ENCODE data around the gene MSANTD1.

MSANTD1 gene

GRCh38 chr4:3248178-3248480 lies 830 bp upstream of the MSANTD1 start:
- DNase-seq (ENCODE audit: low read depth): no peak

- no peak for DNase-seq (ENCODE audit: low read depth)
Observed at GRCh38 chr4:3249711-3250437, 915 bp downstream of the MSANTD1 start.

- no peak for DNase-seq (ENCODE audit: low read depth)
Observed at GRCh38 chr4:3250438-3250955, 1.5 kb downstream of the MSANTD1 start.

DNA sequence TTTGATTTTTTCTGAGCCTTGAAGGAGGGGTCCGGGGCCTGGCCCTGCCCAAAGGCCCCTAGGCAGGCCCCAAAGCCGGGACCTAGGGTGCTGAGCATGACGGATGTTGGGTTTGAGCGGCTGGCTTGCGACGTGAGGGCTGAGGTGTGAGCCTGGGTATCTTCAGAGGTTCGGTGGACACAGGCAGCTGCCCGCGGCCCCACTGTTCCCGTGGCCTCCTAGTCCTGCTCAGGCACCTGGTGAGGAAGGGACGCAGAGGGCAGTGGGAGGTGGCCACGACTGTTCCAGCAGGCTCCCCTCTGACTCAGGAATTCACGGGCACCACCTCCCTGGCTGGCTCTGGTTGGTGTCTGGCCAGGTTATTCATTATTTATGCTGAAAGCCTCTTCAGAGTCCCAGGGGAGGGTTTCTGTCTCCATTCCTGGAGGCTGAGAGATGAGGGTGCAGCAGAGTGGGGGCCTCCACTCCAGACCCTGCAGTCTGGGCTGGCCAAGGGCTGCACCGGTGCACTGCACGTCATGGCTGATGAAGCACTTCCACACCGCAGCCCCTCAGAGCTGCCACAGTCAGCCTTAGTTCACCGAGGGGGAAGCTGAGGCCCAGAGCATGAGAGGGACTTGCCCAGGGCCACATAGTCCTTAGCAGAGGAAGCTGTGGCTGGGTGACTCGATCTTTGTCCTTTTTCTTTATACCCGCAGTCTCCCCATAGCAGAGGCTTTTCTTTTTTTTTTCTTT lies 2.2 kb downstream of the MSANTD1 start:
- no peak for DNase-seq (ENCODE audit: low read depth)

- no peak for DNase-seq (ENCODE audit: low read depth)
Observed at GRCh38 chr4:3251691-3252479, 2.9 kb downstream of the MSANTD1 start.

DNA sequence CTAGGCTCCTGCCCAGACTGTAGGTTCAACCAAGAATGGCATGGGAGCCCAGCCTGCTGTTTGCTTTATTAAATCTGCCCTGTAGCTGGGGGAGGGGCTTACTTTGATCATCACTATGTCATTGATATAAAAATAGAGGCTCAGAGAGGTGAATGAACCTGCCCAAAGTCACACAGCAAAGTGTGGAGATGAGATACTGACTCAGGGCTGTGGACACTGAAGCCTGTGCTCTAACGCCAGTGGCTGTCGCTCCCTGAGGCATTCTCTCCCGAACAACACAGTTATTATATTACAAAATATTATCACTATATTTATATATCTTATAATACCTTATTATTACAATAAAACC lies 3.5 kb downstream of the MSANTD1 start:
- DNase-seq (ENCODE audit: low read depth): no peak

DNA sequence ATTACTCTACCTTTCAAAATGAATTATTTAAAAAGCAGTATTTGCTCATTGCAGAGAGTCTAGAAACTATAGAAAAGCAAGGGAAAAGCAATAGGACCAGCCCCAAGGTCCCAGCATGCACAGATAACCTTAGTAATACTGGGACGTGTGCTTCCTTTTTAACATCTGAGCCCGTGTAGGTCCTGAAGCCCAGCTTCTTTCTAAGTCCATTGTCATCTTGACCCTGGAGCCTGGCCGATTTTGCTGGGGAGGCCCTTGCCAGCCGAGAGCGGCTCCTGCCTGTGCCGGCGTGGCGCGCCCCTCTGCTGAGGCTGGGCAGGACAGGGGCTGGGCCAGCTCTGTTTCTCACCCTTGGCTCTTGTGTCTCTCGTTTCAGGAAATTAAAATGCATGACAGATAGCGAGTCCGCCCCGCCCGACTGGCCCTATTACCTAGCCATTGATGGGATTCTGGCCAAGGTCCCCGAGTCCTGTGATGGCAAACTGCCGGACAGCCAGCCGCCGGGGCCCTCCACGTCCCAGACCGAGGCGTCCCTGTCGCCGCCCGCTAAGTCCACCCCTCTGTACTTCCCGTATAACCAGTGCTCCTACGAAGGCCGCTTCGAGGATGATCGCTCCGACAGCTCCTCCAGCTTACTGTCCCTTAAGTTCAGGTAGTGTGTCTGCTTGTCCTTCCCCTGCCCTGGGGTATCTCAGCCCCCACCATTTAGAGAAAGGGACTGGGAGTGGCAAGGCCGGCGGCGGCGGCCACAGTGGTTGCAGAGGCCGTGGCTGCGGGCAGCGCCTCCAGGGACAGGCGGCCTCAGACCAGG lies 4.1 kb downstream of the MSANTD1 start:
- DNase-seq (ENCODE audit: low read depth): no peak

- DNase-seq (ENCODE audit: low read depth): no peak
Observed at GRCh38 chr4:3253808-3254207, 4.8 kb downstream of the MSANTD1 start.

DNA sequence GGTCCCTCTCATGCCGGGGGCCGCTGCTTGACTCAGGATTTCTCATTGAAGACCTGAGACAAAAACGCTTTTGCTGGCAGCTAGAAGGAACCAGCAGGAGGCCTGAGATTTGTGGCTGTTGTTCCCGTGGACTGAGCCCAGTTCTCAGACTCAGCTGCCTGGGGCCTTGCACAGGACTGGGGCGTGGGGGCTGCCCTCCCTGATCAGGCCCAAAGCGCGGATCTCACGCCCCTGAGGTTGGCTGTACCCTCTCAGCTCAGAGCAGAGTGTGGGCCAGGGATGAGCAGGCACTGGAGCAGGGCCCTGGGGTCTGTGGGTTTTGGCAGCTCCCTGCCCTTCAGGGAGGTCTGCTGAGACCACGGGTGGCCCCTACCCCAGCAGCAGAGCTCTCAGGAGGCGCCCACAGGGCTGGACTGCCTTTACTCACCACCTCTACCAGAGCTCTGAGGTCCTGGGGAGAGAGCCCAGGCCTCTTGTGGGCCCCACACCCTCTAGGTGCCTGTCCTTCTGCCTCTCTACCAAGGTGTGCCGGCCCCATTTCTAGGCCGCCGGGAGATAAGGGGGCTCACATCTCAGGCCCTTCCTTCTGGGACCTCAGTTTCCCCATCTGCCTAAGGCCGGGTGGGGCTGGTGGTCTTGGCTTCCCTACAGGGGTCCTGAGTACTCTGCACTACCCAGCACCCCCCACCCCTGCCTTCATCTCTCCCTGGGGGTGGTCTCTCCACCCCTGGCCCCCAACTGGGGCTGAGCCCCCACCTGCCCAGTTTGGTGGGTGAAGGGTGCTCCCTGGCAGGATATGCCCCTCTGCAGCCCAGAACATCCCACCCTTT lies 5.6 kb downstream of the MSANTD1 start:
- no peak for DNase-seq (ENCODE audit: low read depth)

DNA sequence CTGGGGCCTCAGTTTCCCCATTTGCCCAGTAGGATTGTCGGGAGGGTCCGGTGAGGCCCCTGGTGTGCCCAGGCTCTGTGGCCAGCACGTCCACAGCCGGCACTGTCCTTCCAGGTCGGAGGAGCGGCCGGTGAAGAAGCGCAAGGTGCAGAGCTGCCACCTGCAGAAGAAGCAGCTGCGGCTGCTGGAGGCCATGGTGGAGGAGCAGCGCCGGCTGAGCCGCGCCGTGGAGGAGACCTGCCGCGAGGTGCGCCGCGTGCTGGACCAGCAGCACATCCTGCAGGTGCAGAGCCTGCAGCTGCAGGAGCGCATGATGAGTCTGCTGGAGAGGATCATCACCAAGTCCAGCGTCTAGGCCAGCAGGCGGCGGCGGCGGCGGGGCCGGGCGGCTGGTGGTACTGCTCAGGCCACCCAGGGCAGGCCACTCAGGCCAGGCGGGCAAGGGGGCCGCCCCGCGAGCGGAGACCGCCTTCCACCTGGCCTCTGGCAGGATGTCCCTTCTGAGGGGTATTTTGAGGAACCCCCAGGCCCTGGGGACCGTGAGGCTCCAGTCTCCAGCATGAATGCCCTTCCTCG lies 6.7 kb downstream of the MSANTD1 start:
- no peak for DNase-seq (ENCODE audit: low read depth)

DNA sequence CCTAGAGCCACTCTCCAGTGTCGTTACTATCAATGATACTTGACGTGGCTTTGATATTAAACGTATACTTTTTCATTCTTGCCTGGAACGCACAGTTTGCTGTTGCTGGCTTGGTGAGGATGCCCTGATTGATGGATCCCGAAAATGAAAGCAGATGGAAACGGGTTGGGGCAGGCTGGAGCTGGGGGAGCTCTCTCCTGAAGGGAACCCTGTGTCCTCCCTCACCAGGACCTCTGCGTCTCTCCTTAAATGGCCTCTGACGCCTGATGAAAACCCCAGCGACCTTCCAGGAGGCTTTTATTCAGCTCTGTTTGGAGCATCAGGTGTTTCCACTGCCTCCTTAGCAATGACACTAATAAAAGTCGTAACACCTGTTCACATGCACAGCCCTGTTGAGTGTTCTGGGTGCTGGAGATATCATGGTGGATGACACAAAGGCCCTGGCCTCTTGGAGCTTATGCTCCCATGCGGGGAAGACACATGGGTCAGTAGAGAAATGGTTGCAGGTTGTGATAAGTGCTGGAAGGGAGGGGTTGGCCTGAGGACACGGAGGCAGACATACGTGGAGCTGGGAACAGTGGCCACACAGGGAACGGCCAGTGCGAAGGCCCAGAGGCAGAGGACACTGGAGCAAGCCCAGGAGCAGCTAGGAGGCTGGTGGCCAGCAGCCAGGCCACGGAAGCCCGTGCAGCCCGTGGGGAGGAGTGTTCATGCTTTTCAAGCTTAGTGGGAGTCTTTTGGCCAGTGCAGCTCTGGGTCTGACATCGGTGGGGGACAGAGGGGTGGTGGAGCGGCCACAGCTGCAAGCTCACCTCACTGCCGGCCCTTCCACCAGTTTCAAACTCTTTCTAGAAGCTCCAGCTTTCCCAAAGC lies 7.5 kb downstream of the MSANTD1 start:
- no peak for DNase-seq (ENCODE audit: low read depth)

- DNase-seq (ENCODE audit: low read depth): no peak
Observed at GRCh38 chr4:3257103-3257555, 8.2 kb downstream of the MSANTD1 start.

DNA sequence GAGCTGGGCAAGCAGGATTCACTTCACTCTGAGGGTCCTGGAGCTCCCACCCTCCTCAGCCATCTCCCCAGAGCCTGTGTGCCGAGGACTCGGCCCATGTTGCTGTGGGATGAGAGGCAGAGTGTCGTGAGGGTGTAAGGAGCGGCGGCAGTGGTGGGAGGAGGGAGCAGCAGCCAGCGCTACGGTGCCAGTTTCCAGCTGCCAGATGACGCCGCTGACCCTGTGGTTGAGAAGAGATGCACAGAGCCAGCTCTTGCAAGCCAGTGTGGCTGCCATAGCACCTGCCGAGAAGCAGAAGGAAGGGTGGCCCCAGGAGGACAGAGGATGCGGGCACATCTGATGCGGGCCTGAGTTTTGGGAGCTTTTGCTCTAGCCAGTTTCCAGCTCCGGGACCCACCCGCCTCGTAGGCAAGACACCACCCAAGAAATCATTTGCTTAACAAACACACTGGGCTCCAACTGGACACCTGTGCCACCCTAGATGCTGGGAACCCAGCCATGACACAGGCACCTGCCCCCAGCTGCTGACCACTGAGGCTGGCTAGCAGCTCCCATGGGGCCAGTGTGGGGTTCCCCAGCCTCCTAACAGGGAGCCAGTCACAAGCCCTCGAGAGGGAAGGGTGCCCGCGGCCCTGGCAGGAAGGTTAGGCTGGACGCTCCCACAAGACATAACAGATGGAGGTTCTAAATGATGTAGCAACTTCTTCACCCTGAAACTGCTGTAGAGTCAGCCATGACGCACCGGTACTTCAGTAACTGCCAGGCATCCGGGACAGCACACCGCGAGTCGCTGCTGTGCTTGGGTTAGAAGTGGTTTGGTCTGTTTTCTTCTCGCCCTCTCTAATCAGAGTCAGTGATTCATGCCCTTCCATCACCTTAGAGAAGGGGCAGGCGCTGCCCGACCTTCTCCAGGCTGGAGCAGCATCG lies 8.9 kb downstream of the MSANTD1 start:
- no peak for DNase-seq (ENCODE audit: low read depth)

- no peak for DNase-seq (ENCODE audit: low read depth)
Observed at GRCh38 chr4:3261411-3262207, 12.7 kb downstream of the MSANTD1 start.

- DNase-seq (ENCODE audit: low read depth): no peak
Observed at GRCh38 chr4:3262208-3263052, 13.5 kb downstream of the MSANTD1 start.

DNA sequence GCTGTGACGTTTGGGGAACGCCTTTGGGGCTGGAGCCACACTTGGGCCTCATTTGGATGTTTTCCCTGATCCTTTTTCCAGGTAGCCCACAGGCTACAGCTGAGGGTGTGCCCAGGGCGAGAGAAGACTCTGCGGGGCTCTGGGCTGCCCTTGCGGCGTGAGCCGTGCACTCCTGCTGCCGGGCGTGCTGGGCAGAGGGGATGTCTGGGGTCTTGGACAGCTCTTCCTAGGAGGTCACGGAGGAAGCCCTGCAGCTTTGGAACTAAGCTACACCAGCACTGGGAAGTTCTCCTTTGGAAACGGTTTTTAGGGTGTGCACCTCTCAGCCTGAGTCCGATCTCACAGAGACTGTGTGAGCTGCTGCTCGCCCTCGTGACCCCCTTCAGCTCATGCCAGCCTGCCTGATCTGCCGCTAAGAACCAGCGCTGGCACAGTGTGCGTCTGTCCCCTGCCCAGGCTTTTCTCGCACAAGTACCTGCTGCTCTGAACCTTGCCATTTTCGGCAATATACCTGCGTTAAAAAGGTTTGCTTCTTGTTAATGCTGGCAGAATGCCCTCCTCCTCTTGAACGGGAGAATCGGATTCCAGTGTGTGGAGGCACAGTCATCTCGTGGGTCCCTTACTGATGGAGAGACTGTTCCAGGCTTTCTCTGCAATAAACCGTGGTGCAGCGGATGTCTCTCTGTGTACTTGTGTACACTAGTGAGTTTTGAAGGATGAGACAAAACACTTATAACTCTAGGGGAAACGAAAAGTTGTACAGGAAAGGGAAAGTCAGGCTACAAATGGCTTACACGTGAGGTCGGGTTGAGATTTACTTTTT lies 14.3 kb downstream of the MSANTD1 start:
- no peak for DNase-seq (ENCODE audit: low read depth)
